HG03103 (cell line): ENCODE data around the gene KRT8.

Experiments
- ATAC-seq: cut with Tn5 transposase; IDR thresholded peaks from one replicate; pipeline ENCODE4 v1.9.1; 2021; ENCODE audit warnings: low read depth; ENCODE audit not compliant: unreplicated experiment

The KRT8 gene

GRCh38 chr12:52878507-52879393, 26.1 kb downstream of the KRT8 start:
- ATAC-seq, result no peak

DNA sequence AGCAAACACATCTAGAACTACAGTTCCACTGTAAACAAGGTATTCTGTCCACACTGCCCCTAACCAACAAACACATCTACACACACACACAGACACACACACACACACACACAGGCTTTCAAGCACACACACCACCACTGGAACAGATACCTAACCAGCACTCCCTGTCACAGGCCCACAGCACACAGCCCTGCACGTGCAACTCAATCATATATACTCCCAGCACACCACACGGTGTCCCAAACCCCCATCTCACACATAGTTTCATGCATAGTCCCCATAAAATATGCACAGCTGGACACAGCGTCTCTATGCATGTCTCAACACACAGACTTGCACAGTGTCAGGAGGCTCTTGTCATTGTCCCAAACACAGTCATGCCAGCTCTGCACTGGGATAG, 27.6 kb downstream of the KRT8 start:
- ATAC-seq, result no peak

GRCh38 chr12:52876372-52876771, 28.5 kb downstream of the KRT8 start:
- no peak for ATAC-seq

DNA sequence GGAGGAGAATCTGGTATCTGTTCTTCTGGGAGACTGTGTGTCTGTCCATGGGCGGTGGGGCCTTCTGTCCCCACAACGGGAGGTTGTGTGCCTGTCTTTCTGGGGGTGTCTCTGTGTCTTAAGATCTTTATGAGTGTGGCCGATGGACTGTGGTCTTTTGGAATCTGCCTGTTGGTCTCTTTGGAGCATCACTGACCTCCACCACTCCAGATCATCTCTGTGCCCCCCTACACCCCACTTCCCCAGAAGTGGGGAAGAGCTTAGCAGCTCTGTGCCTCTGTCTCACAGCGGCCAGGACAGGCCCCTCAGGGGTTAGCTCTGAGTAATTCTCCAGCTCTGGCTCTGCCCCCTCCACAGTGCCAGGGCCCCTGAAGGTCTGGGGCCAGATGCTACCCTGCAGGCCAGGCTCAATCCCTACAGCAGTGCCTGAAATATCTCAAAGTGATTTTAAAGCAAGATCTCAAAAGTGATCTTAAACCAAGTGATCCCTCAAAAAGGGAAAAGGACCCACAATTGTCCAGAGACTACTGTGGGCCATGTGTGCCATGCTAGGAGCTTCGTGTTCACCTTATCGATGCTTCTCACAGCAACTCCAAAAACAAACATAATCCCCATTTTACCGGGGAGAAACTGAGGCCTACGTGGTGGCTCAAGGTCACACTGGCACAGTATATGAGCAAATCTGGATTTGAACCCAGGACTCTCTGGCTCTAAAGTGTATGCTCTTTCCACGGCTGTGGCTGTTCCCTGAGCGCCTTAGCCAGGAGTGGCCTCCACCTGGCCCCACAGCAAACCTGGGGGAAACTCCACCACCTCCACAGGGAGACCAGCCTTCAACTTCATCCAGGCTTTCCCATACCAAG, 30.1 kb downstream of the KRT8 start:
- ATAC-seq, result no peak

DNA sequence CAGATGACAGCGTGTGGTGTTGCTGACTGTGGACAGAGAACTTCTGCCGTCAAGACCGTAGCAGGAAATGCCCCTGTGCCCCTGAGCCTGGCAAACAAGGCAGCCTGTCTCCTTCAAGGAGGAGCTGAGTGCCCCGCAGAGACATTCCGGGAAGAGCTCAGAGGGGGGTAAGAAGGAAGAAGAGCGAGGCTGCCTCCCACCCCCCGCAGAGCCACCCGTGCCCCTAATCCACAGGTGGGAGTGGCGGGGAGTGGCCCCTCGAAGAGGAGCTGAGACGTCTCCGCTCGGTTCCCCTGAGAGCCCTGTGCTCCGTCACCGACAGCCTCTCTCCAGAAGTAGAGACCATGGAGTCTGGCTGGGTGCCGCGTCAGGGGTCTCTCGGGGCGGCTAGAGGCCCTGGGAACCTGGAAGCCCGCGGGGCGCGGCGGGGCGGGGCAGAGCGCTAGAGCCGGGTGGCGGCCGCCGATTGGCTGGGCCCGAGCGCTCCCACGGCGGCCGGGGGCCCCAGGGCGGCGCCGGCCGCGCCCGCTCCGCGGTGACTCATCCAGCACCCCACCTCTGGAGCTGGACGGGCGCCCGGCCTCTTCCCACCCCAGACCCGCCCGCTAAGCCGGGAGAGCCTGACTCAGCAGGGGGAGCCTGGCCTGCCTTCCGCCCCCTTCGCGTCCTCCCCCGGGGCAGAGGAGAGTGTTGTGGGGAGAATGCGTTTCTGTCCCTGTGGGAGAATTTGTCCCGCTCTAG, 30.9 kb downstream of the KRT8 start:
- no peak for ATAC-seq

DNA sequence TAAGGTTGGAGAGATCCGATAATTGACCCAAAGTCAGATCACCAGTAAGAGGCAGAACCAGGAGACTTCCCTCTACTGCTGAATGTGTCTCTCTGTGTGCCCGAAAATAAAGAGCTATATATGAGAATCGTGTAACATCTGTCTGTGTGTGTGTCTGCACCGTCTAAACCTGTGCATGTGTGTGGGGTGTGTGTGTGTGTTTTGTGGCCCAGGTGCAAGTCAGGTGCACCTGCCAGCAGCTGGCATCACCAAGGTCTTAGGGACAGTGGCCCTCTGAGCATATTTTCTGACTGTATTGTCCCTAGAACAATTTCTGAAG, 31.4 kb downstream of the KRT8 start:
- ATAC-seq, result no peak

GRCh38 chr12:52872644-52873389, 32.1 kb downstream of the KRT8 start:
- ATAC-seq, result no peak

DNA sequence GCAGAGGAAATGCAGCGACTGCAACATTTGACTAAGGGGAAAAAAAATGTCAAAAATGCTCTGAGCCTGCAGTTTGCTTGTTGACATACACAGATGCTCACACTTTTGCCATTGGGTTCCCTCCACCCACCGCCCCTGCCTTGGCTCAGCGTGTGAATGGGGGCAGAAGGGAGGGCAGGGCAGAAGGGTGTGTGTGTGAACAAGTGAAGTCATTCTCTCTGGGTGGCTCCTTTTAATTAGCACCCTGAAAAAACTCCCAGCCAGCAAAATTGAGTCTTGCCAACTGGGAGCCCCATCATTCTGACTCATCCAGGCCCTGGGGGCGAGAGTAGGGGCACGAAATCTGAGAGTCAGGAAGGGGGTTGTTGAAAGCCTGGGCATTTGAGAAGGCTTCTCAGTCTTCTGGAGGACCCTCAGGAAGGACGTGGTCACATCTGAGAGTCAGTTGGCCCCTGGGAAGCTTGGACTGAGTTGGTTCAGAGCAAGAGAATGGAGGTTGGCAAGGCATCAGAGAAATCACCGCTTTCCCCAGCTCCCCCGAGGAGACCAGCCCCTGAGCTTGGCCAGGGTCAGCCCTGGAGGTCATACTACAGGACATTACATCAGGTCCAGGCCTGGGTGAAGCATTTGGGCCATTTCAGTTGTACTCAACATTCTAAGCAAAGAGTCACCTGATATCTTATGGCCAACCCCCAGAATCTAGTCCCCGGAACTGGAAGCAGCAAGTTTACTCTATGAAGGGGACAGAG, 33.4 kb downstream of the KRT8 start:
- no peak for ATAC-seq

GRCh38 chr12:52870361-52871290, 34.2 kb downstream of the KRT8 start:
- no peak for ATAC-seq

GRCh38 chr12:52867642-52868041, 37.2 kb downstream of the KRT8 start:
- no peak for ATAC-seq

DNA sequence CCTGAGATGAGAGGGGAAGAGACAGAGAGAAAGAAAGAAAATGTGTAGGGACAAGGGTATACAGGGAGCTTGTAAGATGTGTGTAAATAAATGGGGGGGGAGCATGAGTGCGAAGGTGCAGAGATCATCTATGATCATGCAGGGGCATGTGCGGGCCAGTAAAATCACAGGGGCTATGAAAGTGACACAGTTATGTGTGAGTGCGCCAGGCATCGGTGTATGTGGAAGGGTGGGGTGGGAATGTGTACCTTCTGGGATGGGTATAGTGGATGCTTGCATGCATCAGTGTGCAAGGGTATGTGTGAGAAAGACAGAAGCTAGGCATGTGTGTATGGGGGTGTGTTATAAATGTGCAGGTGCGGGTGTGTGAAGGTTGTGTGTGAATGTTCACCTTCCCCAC, 37.7 kb downstream of the KRT8 start:
- ATAC-seq, result no peak

GRCh38 chr12:52865090-52865944, 39.6 kb downstream of the KRT8 start:
- no peak for ATAC-seq

GRCh38 chr12:52862023-52862422, 42.9 kb downstream of the KRT8 start:
- ATAC-seq, result no peak

GRCh38 chr12:52861511-52861910, 43.4 kb downstream of the KRT8 start:
- no peak for ATAC-seq

DNA sequence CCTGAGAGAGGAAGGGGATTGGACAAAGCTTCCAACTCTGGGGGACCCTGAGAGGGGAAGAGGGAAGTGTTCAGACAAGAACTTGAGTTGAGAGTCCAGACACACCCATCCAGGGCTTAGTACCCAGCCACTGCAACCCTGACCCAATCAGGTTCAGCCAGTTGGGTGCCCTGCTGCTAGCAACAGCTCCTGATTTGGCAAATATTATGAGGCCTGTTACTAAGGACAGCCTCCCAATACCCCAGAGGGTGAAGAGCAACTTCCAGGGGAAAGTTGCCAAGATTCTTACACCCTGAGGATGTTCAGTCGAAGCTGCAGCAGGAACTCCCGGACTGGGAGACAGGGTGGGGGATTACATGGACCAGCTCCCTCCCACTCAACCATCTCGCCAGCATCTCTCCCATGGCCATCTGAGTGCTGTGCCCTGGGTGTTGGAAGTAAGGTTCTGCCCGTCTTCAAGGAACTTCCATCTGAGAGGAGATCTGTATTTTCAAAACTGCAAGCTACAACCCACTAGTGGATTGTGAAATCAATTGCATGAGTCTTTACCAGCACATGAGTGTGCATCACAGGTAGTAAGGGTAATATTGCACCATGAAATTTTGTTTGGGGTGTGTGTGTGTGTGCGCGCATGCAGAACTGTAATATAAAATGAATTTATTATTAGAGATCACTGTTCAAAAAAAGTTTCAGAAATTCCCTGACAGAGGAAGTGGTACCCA, 44.6 kb downstream of the KRT8 start:
- ATAC-seq, result no peak

- no peak for ATAC-seq
Observed at GRCh38 chr12:52857500-52857899, 47.4 kb downstream of the KRT8 start.

DNA sequence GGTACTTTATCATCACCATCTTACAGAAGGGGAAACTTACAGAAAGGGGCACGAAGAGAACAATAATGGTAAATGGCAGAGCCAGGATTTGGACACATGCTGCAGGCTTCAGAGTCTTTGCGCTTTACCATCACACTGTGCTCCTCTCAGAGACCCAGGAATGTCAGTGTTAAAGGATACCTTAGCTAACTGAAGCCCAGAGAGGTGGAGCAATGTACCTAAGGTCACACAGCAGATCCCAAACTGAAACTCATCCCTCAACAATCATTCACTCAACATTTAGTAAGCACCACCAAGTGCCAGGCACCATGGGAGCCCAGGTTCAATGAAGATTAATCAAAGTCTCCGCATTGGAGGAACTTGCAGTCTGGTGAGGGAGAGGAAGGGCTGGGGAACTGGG, 48.1 kb downstream of the KRT8 start:
- no peak for ATAC-seq
